ENCODE data around the gene FBXO2.

GRCh38 chr1:11697893-11698210, 43.6 kb upstream of the FBXO2 start:
- TF ChIP-seq KDM5B (IDR thresholded peaks at IDR 0.05; ENCODE audit: insufficient replicate concordance, low read depth, low read length) = no peak
- no peak for TF ChIP-seq CTCF (IDR thresholded peaks at IDR 0.05 in 2 of 3, conservative IDR thresholded peaks at IDR 0.05 in 1 of 3; ENCODE audit: insufficient read depth in 2 of 3, low read depth in 1 of 3, low read length in 3 of 3)
- no peak for TF ChIP-seq PHF21A (IDR thresholded peaks at IDR 0.05; ENCODE audit: borderline replicate concordance, low read depth)
- no peak for TF ChIP-seq HMGXB4 (CRISPR knock-in tag; IDR thresholded peaks at IDR 0.05)
- TF ChIP-seq ZNF263 (CRISPR knock-in tag; IDR thresholded peaks at IDR 0.05; ENCODE audit: borderline replicate concordance) = no peak
- no peak for TF ChIP-seq TCF3 (CRISPR knock-in tag; IDR thresholded peaks at IDR 0.05)
- no peak for TF ChIP-seq STAT6 (CRISPR knock-in tag; IDR thresholded peaks at IDR 0.05)
- no peak for TF ChIP-seq TAL1 (IDR thresholded peaks at IDR 0.05)
- no peak for TF ChIP-seq CBX5 (IDR thresholded peaks at IDR 0.05; ENCODE audit: borderline replicate concordance, low read depth)
- no peak for TF ChIP-seq USF2 (CRISPR knock-in tag; IDR thresholded peaks at IDR 0.05)
- TF ChIP-seq POLR2A (conservative IDR thresholded peaks at IDR 0.05) = no peak
- no peak for TF ChIP-seq EP300 (IDR thresholded peaks at IDR 0.05; ENCODE audit: low read length)
- no peak for TF ChIP-seq CREB1 (IDR thresholded peaks at IDR 0.05)
- no peak for TF ChIP-seq CREB1 (CRISPR knock-in tag; IDR thresholded peaks at IDR 0.05)
- TF ChIP-seq POLR2AphosphoS5 (IDR thresholded peaks at IDR 0.05; ENCODE audit: control insufficient read depth, insufficient read depth, low read depth, low read length) = no peak

All from K562 (cell line).